Naive thymus-derived CD8-positive, alpha-beta T cell (primary cell): ENCODE measurements around the gene TLCD3B. TPM values are rescaled to one million over a fixed set of nuclear protein-coding genes. Genes with fewer than 3 reads are reported as not detected.
A peak's percentile ranks its signal among the peaks of the same experiment; 100 is the strongest.

Experiments
- ATAC-seq, 2 donors: fragments of 150-1000 bp; cut with Tn5 transposase in 1 of 2; sonication (Bioruptor Pico), chemical (Tn5 transposase) in 1 of 2; 1 replicate in 1 of 2; 2 replicates in 1 of 2; pipeline ENCODE4 v1.10.0; 2021; ENCODE audit warnings: mild to moderate bottlenecking in 2 of 2, moderate library complexity in 2 of 2
- POLR2A ChIA-PET: fragments of 350-600 bp; sonication (Branson Sonifier 250); formaldehyde crosslinking; loops from one replicate; lab custom pipeline; 2021; ENCODE audit warnings: antibody characterized with exemption; lab: Charles Lee
- DNase-seq, 10 donors: peaks; one replicate each; pipeline versions ENCODE4 v3.0.0 to v3.0.0-alpha.2; 2020 to 2022
- H3K27ac Mint-ChIP-seq, 10 donors: one replicate each; pipeline ENCODE4 v1.8.0; 2020 to 2022; ENCODE audit warnings: mild to moderate bottlenecking in 10 of 10, mixed read lengths in 10 of 10, moderate library complexity in 4 of 10, inconsistent platforms in 1 of 10
- H3K27me3 Mint-ChIP-seq, 5 donors: one replicate each; pipeline ENCODE4 v1.8.0; 2021 to 2022; ENCODE audit warnings: mixed read lengths in 5 of 5
- H3K36me3 Mint-ChIP-seq, 3 donors: one replicate each; pipeline ENCODE4 v1.8.0; 2020 to 2022; ENCODE audit warnings: mixed read lengths in 3 of 3, mild to moderate bottlenecking in 2 of 3, inconsistent platforms in 1 of 3
- H3K4me1 Mint-ChIP-seq, 4 donors: one replicate each; pipeline ENCODE4 v1.8.0; 2021 to 2022; ENCODE audit warnings: mixed read lengths in 4 of 4
- H3K4me3 Mint-ChIP-seq, 10 donors: one replicate each; pipeline ENCODE4 v1.8.0; 2020 to 2022; ENCODE audit warnings: mild to moderate bottlenecking in 10 of 10, mixed read lengths in 10 of 10, moderate library complexity in 6 of 10, inconsistent platforms in 1 of 10
- H3K9me3 Mint-ChIP-seq, 9 donors: one replicate each; pipeline ENCODE4 v1.8.0; 2020 to 2022; ENCODE audit warnings: mixed read lengths in 9 of 9, mild to moderate bottlenecking in 3 of 9, inconsistent platforms in 1 of 9, moderate library complexity in 1 of 9
- polyA plus RNA-seq, 3 donors: library from polyadenylated mRNA; unstranded; fragments of 300-500 nt; fragmentation: Illumina TruSeq; gene quantifications; one replicate each; pipeline ENCODE4 v1.2.3, GENCODE V29; 2021
- total RNA-seq, 8 experiments: library from RNA in 2 of 8; stranded (reverse) in 2 of 8; gene quantifications; one replicate each; pipeline ENCODE4 v1.2.3 and lab custom pipeline; 2021 to 2026

Gene TLCD3B
- total and polyA plus RNA-seq, 5 experiments from 2014 or later, result not detected

- H3K36me3 Mint-ChIP-seq, result peaks cover 0 to 59% (median 15%) of the 10 kb centered on the region in 3 donors
These were observed 36.5 kb upstream of the TLCD3B start for GRCh38 chr16:30067584-30067916.

GRCh38 chr16:30066761-30067583, 35.9 kb upstream of the TLCD3B start:
- peak overlapping the region; percentile 57 to 99 (median 97) for H3K27ac Mint-ChIP-seq
- ATAC-seq (no peak), DNase-seq (no peak)
- peaks cover 17 to 58% (median 46%) of the 10 kb centered on the region in 4 donors for H3K4me1 Mint-ChIP-seq
- H3K36me3 Mint-ChIP-seq, result peaks cover 0 to 54% (median 12%) of the 10 kb centered on the region in 3 donors
- no peaks in the 10 kb centered on the region for H3K27me3 Mint-ChIP-seq
- H3K9me3 Mint-ChIP-seq, result no peaks in the 10 kb centered on the region
- POLR2A ChIA-PET, result interaction anchor here (0.5 to 8.0 kb wide), 25 partner anchors 9 to 882 kb away, joined by 3 to 192 read pairs (median 5); partner anchors contain the start of genes CORO1A, KCTD13, PPP4C and SEPTIN1
- peak overlapping the region; percentile 98 to 100 (median 99) for H3K4me3 Mint-ChIP-seq

More at GRCh38 chr16:30067584-30067916, 36.5 kb upstream of the TLCD3B start:
- H3K9me3 Mint-ChIP-seq, result no peaks in the 10 kb centered on the region
- H3K4me3 Mint-ChIP-seq, result peak overlapping the region in 9 of 10 donors; percentile 50 to 100 (median 99)
- no peak for ATAC-seq
- peaks cover 17 to 60% (median 47%) of the 10 kb centered on the region in 4 donors for H3K4me1 Mint-ChIP-seq
- peak overlapping the region in 9 of 10 donors; percentile 57 to 99 (median 97) for H3K27ac Mint-ChIP-seq
- no peak for DNase-seq
- no peaks in the 10 kb centered on the region for H3K27me3 Mint-ChIP-seq
- POLR2A ChIA-PET, result interaction anchor here (0.8 to 8.0 kb wide), 7 partner anchors 9 to 350 kb away, joined by 3 to 192 read pairs (median 8); partner anchors contain the start of genes CORO1A, PPP4C, TBX6 and TMEM219

GRCh38 chr16:30065943-30066760, 35.1 kb upstream of the TLCD3B start:
- Mint-ChIP-seq H3K9me3 (no peaks in the 10 kb centered on the region), H3K36me3 (peaks cover 0 to 45% (median 8%) of the 10 kb centered on the region in 3 donors), H3K27me3 (no peaks in the 10 kb centered on the region), H3K4me1 (peaks cover 17 to 53% (median 46%) of the 10 kb centered on the region in 4 donors), H3K4me3 (peak overlapping the region; percentile 98 to 100 (median 99)), H3K27ac (peak overlapping the region; percentile 94 to 99 (median 97))
- POLR2A ChIA-PET, result interaction anchor here (0.5 to 8.0 kb wide), 52 partner anchors 10 to 882 kb away, joined by 3 to 192 read pairs (median 4); partner anchors contain the start of genes CORO1A, DCTPP1, FBRS and HIRIP3
- DNase-seq, result peak in 2 of 10 donors; percentile 15 to 27
- peak in 1 of 2 donors; percentile 2 for ATAC-seq

- DNase-seq, result peak; percentile 89 to 96 (median 92)
- POLR2A ChIA-PET, result interaction anchor here (0.6 to 8.0 kb wide), 50 partner anchors 10 to 633 kb away, joined by 3 to 192 read pairs (median 4); partner anchors contain the start of genes CORO1A, DCTPP1, FBRS and HIRIP3
- H3K9me3 Mint-ChIP-seq, result no peaks in the 10 kb centered on the region
- peak within 1 kb of the TSS; percentile 98 to 100 (median 99) for H3K4me3 Mint-ChIP-seq
- peak; percentile 81 to 87 for ATAC-seq
- H3K27me3 Mint-ChIP-seq, result no peaks in the 10 kb centered on the region
- H3K4me1 Mint-ChIP-seq, result peaks cover 17 to 46% (median 43%) of the 10 kb centered on the region in 4 donors
- peaks cover 0 to 37% (median 8%) of the 10 kb centered on the region in 3 donors for H3K36me3 Mint-ChIP-seq
- H3K27ac Mint-ChIP-seq, result peak within 1 kb of the TSS; percentile 94 to 99 (median 97)
These were observed 34.3 kb upstream of the TLCD3B start, which contains the start of gene ALDOA for GRCh38 chr16:30065102-30065942. Gene ALDOA, plus strand, starts transcription at chr16:30065760. Its CDS starts 1,138 bp downstream, at chr16:30066898.

- peaks cover 0 to 31% (median 8%) of the 10 kb centered on the region in 3 donors for H3K36me3 Mint-ChIP-seq
- POLR2A ChIA-PET, result interaction anchor here (0.6 to 8.0 kb wide), 25 partner anchors 10 to 633 kb away, joined by 3 to 192 read pairs (median 7); partner anchors contain the start of genes CORO1A, FBRS, MAPK3 and PPP4C
- no peaks in the 10 kb centered on the region for H3K9me3 Mint-ChIP-seq
- H3K27ac Mint-ChIP-seq, result peak overlapping the region; percentile 94 to 99 (median 98)
- DNase-seq (no peak), ATAC-seq (no peak)
- H3K27me3 Mint-ChIP-seq, result no peaks in the 10 kb centered on the region
- H3K4me3 Mint-ChIP-seq, result peak overlapping the region; percentile 98 to 100 (median 99)
- peaks cover 15 to 43% (median 39%) of the 10 kb centered on the region in 4 donors for H3K4me1 Mint-ChIP-seq
These were observed 33.6 kb upstream of the TLCD3B start for GRCh38 chr16:30064729-30065101.

GRCh38 chr16:30063893-30064728, 33.0 kb upstream of the TLCD3B start:
- peak; percentile 22 to 46 for ATAC-seq
- POLR2A ChIA-PET, result interaction anchor here (0.8 to 8.0 kb wide), 17 partner anchors 9 to 595 kb away, joined by 3 to 192 read pairs (median 9); partner anchors contain the start of genes CORO1A, FBRS, PPP4C and SEPTIN1

GRCh38 chr16:30063278-30063892, 32.3 kb upstream of the TLCD3B start:
- Mint-ChIP-seq H3K36me3 (peaks cover 0 to 18% (median 5%) of the 10 kb centered on the region in 3 donors), H3K27me3 (no peaks in the 10 kb centered on the region), H3K4me3 (peak overlapping the region in 9 of 10 donors; percentile 48 to 100 (median 99)), H3K4me1 (peaks cover 12 to 30% (median 27%) of the 10 kb centered on the region in 4 donors), H3K9me3 (no peaks in the 10 kb centered on the region), H3K27ac (peak overlapping the region; percentile 96 to 99 (median 98))
- no peak for ATAC-seq
- DNase-seq, result no peak
- POLR2A ChIA-PET, result interaction anchor here (0.6 to 8.0 kb wide), 8 partner anchors 8 to 354 kb away, joined by 3 to 192 read pairs (median 9); partner anchors contain the start of genes CORO1A, PPP4C, TBX6 and YPEL3

More at GRCh38 chr16:30063893-30064728, 33.0 kb upstream of the TLCD3B start:
- Mint-ChIP-seq H3K36me3 (peaks cover 0 to 25% (median 8%) of the 10 kb centered on the region in 3 donors), H3K4me3 (peak overlapping the region; percentile 98 to 100 (median 99)), H3K9me3 (no peaks in the 10 kb centered on the region), H3K27ac (peak overlapping the region; percentile 96 to 99 (median 98)), H3K27me3 (no peaks in the 10 kb centered on the region), H3K4me1 (peaks cover 15 to 37% (median 34%) of the 10 kb centered on the region in 4 donors)
- DNase-seq, result peak; percentile 37 to 89 (median 61)

- no peak for ATAC-seq
- no peak for DNase-seq
- no peaks in the 10 kb centered on the region for H3K9me3 Mint-ChIP-seq
- peak overlapping the region in 2 of 10 donors; percentile 40 to 60 for H3K27ac Mint-ChIP-seq
- H3K36me3 Mint-ChIP-seq, result peaks cover 0 to 3% (median 0%) of the 10 kb centered on the region in 3 donors
- peaks cover 7 to 12% (median 11%) of the 10 kb centered on the region in 4 donors for H3K4me1 Mint-ChIP-seq
- no peaks in the 10 kb centered on the region for H3K27me3 Mint-ChIP-seq
- POLR2A ChIA-PET, result interaction anchor here (0.7 to 8.0 kb wide), 5 partner anchors 15 to 323 kb away, joined by 3 to 192 read pairs (median 9); partner anchors contain the start of genes CORO1A, PPP4C, TBX6 and YPEL3
- H3K4me3 Mint-ChIP-seq, result peak overlapping the region in 2 of 10 donors; percentile 23 to 26
These were observed 29.9 kb upstream of the TLCD3B start for GRCh38 chr16:30060836-30061554.

- ATAC-seq (no peak), DNase-seq (no peak)
- peaks cover 7 to 12% (median 12%) of the 10 kb centered on the region in 4 donors for H3K4me1 Mint-ChIP-seq
- no peak overlapping the region for H3K27ac Mint-ChIP-seq
- no peaks in the 10 kb centered on the region for H3K36me3 Mint-ChIP-seq
- no peaks in the 10 kb centered on the region for H3K9me3 Mint-ChIP-seq
- H3K4me3 Mint-ChIP-seq, result peak overlapping the region in 1 of 10 donors; percentile 23
- POLR2A ChIA-PET, result interaction anchor here (1.1 to 2.0 kb wide), 2 partner anchors 16 to 31 kb away, joined by 3 to 6 read pairs; partner anchors contain the start of genes PPP4C and TBX6
- no peaks in the 10 kb centered on the region for H3K27me3 Mint-ChIP-seq
These were observed 29.3 kb upstream of the TLCD3B start for GRCh38 chr16:30060346-30060745.
